Upper lobe of left lung (tissue), 6 donors: Measurements from ENCODE around the gene WBP2. TPM values are rescaled to one million over a fixed set of nuclear protein-coding genes. Genes with fewer than 3 reads are reported as not detected.
A peak's percentile ranks its signal among the peaks of the same experiment; 100 is the strongest.
"Not testable (repeated sequence)": the region's sequence is repeated elsewhere in the genome, so short reads cannot be mapped to it uniquely, and the experiment has no call there.

Experiments used
- ATAC-seq, 2 donors: fragments of 200-7000 bp; cut with Tn5 transposase; one replicate each; pipeline ENCODE4 v1.9.1; 2022; ENCODE audit warnings: mild to moderate bottlenecking in 2 of 2, moderate library complexity in 2 of 2; ENCODE audit not compliant: low FRiP score in 2 of 2
- DNase-seq, 2 donors: peaks; one replicate each; pipeline ENCODE4 v3.0.0-alpha.2; 2019 to 2020
- H3K27ac ChIP-seq, 4 donors: fragments of 200-600 bp; sonication (generic); one replicate each; pipeline ENCODE4 v1.5.1; 2016 to 2019
- H3K27me3 ChIP-seq, 4 donors: fragments of 200-600 bp; sonication (generic); one replicate each; pipeline ENCODE4 v1.5.1; 2017 to 2019
- H3K36me3 ChIP-seq, 4 donors: fragments of 200-600 bp; sonication (generic); one replicate each; pipeline ENCODE4 v1.5.1; 2016 to 2019
- H3K4me1 ChIP-seq, 4 donors: fragments of 200-600 bp; sonication (generic); one replicate each; pipeline ENCODE4 v1.5.1; 2018 to 2019
- H3K4me3 ChIP-seq, 4 donors: fragments of 200-600 bp; sonication (generic); one replicate each; pipeline ENCODE4 v1.5.1; 2017 to 2019; ENCODE audit warnings: mild to moderate bottlenecking in 2 of 4, moderate library complexity in 1 of 4
- H3K9me3 ChIP-seq, 4 donors: fragments of 200-600 bp; sonication (generic); one replicate each; pipeline ENCODE4 v1.5.1; 2018 to 2019
- EP300 ChIP-seq, 4 donors: sonication (generic); formaldehyde crosslinking; IDR thresholded peaks; one replicate each; pipeline ENCODE4 v1.5.1; 2017; ENCODE audit warnings: antibody characterized with exemption in 4 of 4, control low read depth in 2 of 4
- POLR2A ChIP-seq, 4 donors: fragments of 450-650 bp; IDR thresholded peaks; one replicate each; pipeline ENCODE4 v1.5.1; 2016 to 2017; ENCODE audit warnings: antibody characterized with exemption in 4 of 4, mild to moderate bottlenecking in 2 of 4
- POLR2AphosphoS5 ChIP-seq, 2 donors: sonication (generic); formaldehyde crosslinking; IDR thresholded peaks; one replicate each; pipeline ENCODE4 v1.5.1; 2017; ENCODE audit warnings: antibody characterized with exemption in 2 of 2
- WGBS, 2 donors: methylation state at CpG; one replicate each; pipeline ENCODE4 v1.1.5; 2017 to 2018; 5-methylcytosine and 5-hydroxymethylcytosine counted together
- total RNA-seq, 6 donors: library from RNA; depleted of rRNA in 4 of 6; stranded (reverse); fragments of >200 nt in 4 of 6; gene quantifications; one replicate each; pipeline versions ENCODE4 v1.1.0 to v1.2.1, GENCODE V29; 2016 to 2021
- TF ChIP-seq, protein P1 (sequence below), 6 experiments: fragments of 450-650 bp in 4 of 6; fragments of 200-600 bp in 2 of 6; sonication (generic) in 2 of 6; IDR thresholded peaks; one replicate each; pipeline ENCODE4 v1.5.1; 2016 to 2019; ENCODE audit warnings: antibody characterized with exemption in 6 of 6
- donor health status: DM: no; HTN: no; CAD: no; lungs with moderate emphysema.
- donor health status: DM: no; HTN: yes; CAD: no; lungs with severe emphysema.

WBP2 gene
- total RNA-seq, 6 donors from 2014 or later = 70.1 to 183 (median 87.8) TPM

DNA sequence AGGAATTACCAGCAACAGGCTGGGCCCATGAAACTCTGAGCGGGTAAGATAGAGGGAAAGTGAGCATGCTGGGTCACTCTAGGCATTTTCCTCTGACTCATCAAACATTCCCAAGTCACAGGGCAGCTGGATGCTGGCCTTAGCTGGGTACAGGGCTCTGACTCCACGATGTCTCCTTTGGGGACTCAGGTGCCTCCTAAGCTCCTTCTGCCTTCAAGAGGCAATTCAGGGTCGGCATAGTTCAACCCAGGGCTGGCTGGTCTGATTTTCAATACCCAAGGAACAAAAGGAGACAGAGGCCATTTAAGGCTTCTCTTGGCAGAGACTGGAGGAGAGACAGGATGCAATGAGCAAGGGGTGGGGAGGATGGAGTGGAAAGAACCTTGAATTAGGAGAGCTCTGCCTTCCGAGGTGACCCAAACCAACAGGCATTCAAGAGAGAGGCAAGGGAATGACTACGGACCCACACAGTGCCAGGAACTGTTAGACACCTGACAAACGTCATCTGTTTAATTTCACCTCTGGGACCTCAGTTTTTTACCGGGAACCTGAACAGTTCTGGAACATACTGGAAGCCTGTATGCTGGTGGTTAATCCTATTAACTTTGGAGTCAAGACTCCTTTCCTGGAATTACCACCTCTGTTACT lies 910 bp downstream of the WBP2 start:
- no peaks in the 10 kb centered on the region for H3K27me3 ChIP-seq
- DNase-seq (peak in 1 of 2 donors; percentile 66), ATAC-seq (no peak)
- H3K27ac ChIP-seq = peak overlapping the region; percentile 98 to 100 (median 100)
- TF ChIP-seq POLR2A (IDR thresholded peaks at IDR 0.05) (no peak), EP300 (IDR thresholded peaks at IDR 0.05) (peak in 2 of 4 donors; percentile 26 to 29), POLR2AphosphoS5 (IDR thresholded peaks at IDR 0.05) (peak; percentile 26 to 46)
- TF ChIP-seq, protein P1, sequence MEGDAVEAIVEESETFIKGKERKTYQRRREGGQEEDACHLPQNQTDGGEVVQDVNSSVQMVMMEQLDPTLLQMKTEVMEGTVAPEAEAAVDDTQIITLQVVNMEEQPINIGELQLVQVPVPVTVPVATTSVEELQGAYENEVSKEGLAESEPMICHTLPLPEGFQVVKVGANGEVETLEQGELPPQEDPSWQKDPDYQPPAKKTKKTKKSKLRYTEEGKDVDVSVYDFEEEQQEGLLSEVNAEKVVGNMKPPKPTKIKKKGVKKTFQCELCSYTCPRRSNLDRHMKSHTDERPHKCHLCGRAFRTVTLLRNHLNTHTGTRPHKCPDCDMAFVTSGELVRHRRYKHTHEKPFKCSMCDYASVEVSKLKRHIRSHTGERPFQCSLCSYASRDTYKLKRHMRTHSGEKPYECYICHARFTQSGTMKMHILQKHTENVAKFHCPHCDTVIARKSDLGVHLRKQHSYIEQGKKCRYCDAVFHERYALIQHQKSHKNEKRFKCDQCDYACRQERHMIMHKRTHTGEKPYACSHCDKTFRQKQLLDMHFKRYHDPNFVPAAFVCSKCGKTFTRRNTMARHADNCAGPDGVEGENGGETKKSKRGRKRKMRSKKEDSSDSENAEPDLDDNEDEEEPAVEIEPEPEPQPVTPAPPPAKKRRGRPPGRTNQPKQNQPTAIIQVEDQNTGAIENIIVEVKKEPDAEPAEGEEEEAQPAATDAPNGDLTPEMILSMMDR (IDR thresholded peaks at IDR 0.05) = no peak
- WGBS, 2 donors = 19 to 29% methylated on average over 7 of the region's 7 CpGs
- H3K4me1 ChIP-seq = peaks cover 34 to 46% (median 39%) of the 10 kb centered on the region in 4 donors
- H3K4me3 ChIP-seq = peak overlapping the region; percentile 12 to 94 (median 83)
- H3K9me3 ChIP-seq = no peaks in the 10 kb centered on the region
- H3K36me3 ChIP-seq = peaks cover 23 to 35% (median 29%) of the 10 kb centered on the region in 4 donors

DNA sequence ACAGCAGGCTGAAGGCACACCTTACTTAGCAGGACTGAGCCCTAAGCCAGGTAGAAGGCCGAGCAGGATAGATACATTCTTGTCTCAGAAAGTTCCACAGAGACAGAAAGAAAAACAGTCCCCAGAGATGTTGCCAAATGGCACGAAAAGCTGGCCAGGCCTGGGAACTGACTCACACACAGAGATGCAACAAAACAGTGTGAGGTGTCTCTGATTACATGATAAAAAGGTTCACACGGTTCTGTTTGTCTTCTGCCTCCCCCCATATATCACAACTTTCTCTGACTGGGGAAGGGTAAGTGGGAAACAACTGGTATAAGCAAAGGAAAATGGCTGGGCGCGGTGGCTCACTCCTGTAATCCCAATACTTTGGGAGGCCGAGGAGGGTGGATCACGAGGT lies 1.7 kb downstream of the WBP2 start:
- TF ChIP-seq POLR2A (IDR thresholded peaks at IDR 0.05) (no peak), EP300 (IDR thresholded peaks at IDR 0.05) (no peak), POLR2AphosphoS5 (IDR thresholded peaks at IDR 0.05) (no peak)
- TF ChIP-seq, protein P1 (IDR thresholded peaks at IDR 0.05) = no peak
- 80 to 81% methylated on average over 7 of the region's 7 CpGs for WGBS, 2 donors
- no peak for DNase-seq
- Histone ChIP-seq H3K4me3 (peak overlapping the region in 1 of 4 donors; percentile 94), H3K36me3 (peaks cover 23 to 43% (median 35%) of the 10 kb centered on the region in 4 donors), H3K9me3 (no peaks in the 10 kb centered on the region), H3K27ac (peak overlapping the region; percentile 7 to 100 (median 99)), H3K4me1 (peaks cover 38 to 46% (median 42%) of the 10 kb centered on the region in 4 donors), H3K27me3 (no peaks in the 10 kb centered on the region)
- ATAC-seq = no peak

DNA sequence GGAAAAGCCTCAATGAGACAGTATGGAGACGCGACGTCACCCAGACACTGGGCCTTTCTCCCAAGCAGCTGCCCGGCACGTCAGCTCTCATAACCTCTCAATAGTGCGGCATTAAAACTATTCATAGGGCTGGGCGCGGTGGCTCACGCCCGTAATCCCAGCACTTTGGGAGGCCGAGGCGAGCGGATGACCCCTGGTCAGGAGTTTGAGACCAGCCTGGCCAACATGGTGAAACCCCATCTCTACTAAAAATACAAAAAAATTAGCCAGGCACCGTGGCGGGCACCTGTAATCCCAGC lies 3.5 kb downstream of the WBP2 start:
- Histone ChIP-seq H3K36me3 (peaks cover 39 to 61% (median 53%) of the 10 kb centered on the region in 4 donors), H3K4me1 (peaks cover 53 to 59% (median 53%) of the 10 kb centered on the region in 4 donors), H3K27ac (peak overlapping the region in 2 of 4 donors; percentile 30)
- H3K27me3 ChIP-seq, H3K9me3 ChIP-seq, H3K4me3 ChIP-seq, ATAC-seq, DNase-seq: not testable (repeated sequence)
- 93 to 94% methylated on average over 15 of the region's 15 CpGs for WGBS, 2 donors

DNA sequence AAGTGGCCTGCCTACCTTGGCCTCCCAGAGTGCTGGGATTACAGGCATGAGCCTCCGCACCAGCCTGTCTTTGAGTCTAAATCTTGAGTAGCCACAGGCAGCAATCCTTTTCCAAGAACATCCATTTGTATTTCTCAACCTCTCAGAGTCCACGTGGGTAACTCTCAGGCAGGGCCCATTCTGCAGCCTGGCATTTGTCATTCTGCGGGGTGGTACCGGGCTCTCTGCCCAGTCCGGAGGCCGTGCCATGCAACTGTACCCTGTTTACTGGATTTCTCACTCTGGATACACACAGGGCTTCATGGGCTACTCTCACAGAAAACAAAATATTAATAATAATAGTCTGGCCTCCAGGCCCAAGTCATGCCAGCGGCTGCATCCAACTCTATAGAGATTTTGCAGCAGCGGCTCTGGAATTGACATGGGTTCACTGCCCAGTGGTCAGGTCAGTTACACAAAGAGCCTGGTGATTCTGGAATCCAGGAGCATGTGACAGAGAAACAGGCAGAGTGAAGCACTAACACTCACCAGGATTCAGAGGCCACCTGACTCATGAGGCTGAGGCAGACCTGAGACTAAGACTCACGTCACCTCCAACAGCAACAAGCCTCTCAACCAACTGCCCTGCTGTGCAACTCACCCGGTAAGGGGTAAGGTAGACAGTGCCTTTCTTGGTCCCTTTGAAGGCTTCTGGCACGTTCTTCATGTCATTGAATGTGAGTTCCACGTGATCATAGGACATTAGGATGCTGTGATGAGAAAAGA lies 4.0 kb downstream of the WBP2 start:
- peaks cover 53 to 59% (median 54%) of the 10 kb centered on the region in 4 donors for H3K4me1 ChIP-seq
- TF ChIP-seq, protein P1 (IDR thresholded peaks at IDR 0.05) = no peak
- TF ChIP-seq EP300 (IDR thresholded peaks at IDR 0.05) (no peak), POLR2A (IDR thresholded peaks at IDR 0.05) (no peak), POLR2AphosphoS5 (IDR thresholded peaks at IDR 0.05) (no peak)
- 85 to 93% methylated on average over 12 of the region's 12 CpGs for WGBS, 2 donors
- no peak for ATAC-seq
- peak overlapping the region in 2 of 4 donors; percentile 30 for H3K27ac ChIP-seq
- H3K9me3 ChIP-seq = no peaks in the 10 kb centered on the region
- no peak overlapping the region for H3K4me3 ChIP-seq
- H3K36me3 ChIP-seq = peaks cover 41 to 66% (median 55%) of the 10 kb centered on the region in 4 donors
- H3K27me3 ChIP-seq = no peaks in the 10 kb centered on the region
- no peak for DNase-seq

DNA sequence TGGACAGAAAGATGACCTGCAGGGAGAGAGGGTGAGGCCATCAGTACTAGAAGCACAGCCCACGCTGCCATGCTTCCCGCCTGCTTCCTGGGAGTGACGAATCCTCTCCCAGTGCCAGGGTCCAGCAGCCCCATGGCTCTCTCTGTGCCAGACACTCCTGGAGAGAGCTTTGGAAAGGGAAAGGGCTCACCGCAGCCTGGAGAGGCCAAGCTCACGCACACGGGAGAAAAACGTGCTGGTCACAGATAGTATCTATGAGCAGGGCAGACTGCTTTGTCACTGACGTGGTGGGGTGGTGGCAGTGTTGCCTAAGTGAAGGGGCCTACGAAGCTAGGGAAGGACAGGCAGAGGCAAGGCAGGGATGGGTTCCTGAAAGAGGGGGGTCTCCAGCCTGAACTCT lies 5.4 kb downstream of the WBP2 start:
- Histone ChIP-seq H3K4me1 (peaks cover 66 to 71% (median 67%) of the 10 kb centered on the region in 4 donors), H3K36me3 (peaks cover 41 to 69% (median 58%) of the 10 kb centered on the region in 4 donors), H3K27me3 (no peaks in the 10 kb centered on the region), H3K9me3 (no peaks in the 10 kb centered on the region), H3K4me3 (no peak overlapping the region), H3K27ac (peak overlapping the region in 2 of 4 donors; percentile 93 to 96)
- WGBS, 2 donors = 62 to 79% methylated on average over 9 of the region's 9 CpGs
- TF ChIP-seq POLR2AphosphoS5 (IDR thresholded peaks at IDR 0.05) = no peak
- TF ChIP-seq, protein P1 (IDR thresholded peaks at IDR 0.05) = no peak
- no peak for TF ChIP-seq EP300 (IDR thresholded peaks at IDR 0.05)
- TF ChIP-seq POLR2A (IDR thresholded peaks at IDR 0.05) = no peak
- DNase-seq (no peak), ATAC-seq (no peak)
